IPS DF 4.7 (cell line): Measurements from ENCODE around the gene EIF4B.
"Not testable (repeated sequence)": the region's sequence is repeated elsewhere in the genome, so short reads cannot be mapped to it uniquely, and the experiment has no call there.

ENCODE experiments used
- DNase-seq: peaks from one replicate; pipeline ENCODE4 v3.0.0-alpha.2; 2013; ENCODE audit warnings: low spot score; ENCODE audit errors: extremely low read depth

EIF4B gene

GRCh38 chr12:53005986-53006809, at the start of gene EIF4B:
Gene EIF4B (plus strand): TSS chr12:53006456. CDS start chr12:53006484, 28 bp downstream.
- DNase-seq = peak; percentile 96

- no peak for DNase-seq
These were observed 49.3 kb upstream of the EIF4B start for GRCh38 chr12:52956987-52957386.

GRCh38 chr12:52964556-52965336, 41.5 kb upstream of the EIF4B start:
- DNase-seq = no peak

- no peak for DNase-seq
These were observed 40.9 kb upstream of the EIF4B start for GRCh38 chr12:52965337-52965731.

GRCh38 chr12:52969166-52969795, 37.0 kb upstream of the EIF4B start:
- DNase-seq = no peak

- DNase-seq = no peak
These were observed 36.3 kb upstream of the EIF4B start for GRCh38 chr12:52969828-52970569.

- no peak for DNase-seq
These were observed 34.5 kb upstream of the EIF4B start for GRCh38 chr12:52971679-52972329.

- no peak for DNase-seq
These were observed 31.1 kb upstream of the EIF4B start for GRCh38 chr12:52975204-52975603.

GRCh38 chr12:52975820-52976573, 30.3 kb upstream of the EIF4B start:
- no peak for DNase-seq

- no peak for DNase-seq
These were observed 29.6 kb upstream of the EIF4B start for GRCh38 chr12:52976574-52977071.

GRCh38 chr12:52977170-52977569, 29.1 kb upstream of the EIF4B start:
- no peak for DNase-seq

- no peak for DNase-seq
These were observed 26.1 kb upstream of the EIF4B start for GRCh38 chr12:52980096-52980649.

- DNase-seq = peak; percentile 98
These were observed 25.4 kb upstream of the EIF4B start for GRCh38 chr12:52980650-52981423.

- DNase-seq = no peak
These were observed 22.1 kb upstream of the EIF4B start for GRCh38 chr12:52984136-52984535.

GRCh38 chr12:52988898-52989297, 17.4 kb upstream of the EIF4B start:
- DNase-seq = no peak

- no peak for DNase-seq
These were observed 16.1 kb upstream of the EIF4B start for GRCh38 chr12:52990206-52990605.

GRCh38 chr12:52992240-52992639, 14.0 kb upstream of the EIF4B start:
- DNase-seq = not testable (repeated sequence)

- no peak for DNase-seq
These were observed 13.3 kb upstream of the EIF4B start for GRCh38 chr12:52992699-52993557.
